HFFc6 (cell line): Measurements from ENCODE around the gene PPDPF. TPM values are rescaled to one million over a fixed set of nuclear protein-coding genes. Genes with fewer than 3 reads are reported as not detected.

Experiments
- DNase-seq: peaks from one replicate; pipeline ENCODE4 v3.0.0-alpha.2; 2018
- H3K27ac Mint-ChIP-seq: 2 replicates; pipeline ENCODE4 v1.8.0; 2020; ENCODE audit warnings: mild to moderate bottlenecking, mixed read lengths
- H3K27me3 Mint-ChIP-seq: 2 replicates; pipeline ENCODE4 v1.8.0; 2021; ENCODE audit warnings: mild to moderate bottlenecking, moderate library complexity, mixed read lengths; ENCODE audit not compliant: insufficient read depth
- H3K36me3 Mint-ChIP-seq: 2 replicates; pipeline ENCODE4 v1.8.0; 2021; ENCODE audit warnings: low read depth, mixed read lengths
- H3K4me1 Mint-ChIP-seq: 2 replicates; pipeline ENCODE4 v1.8.0; 2020; ENCODE audit warnings: low read depth, mixed read lengths
- H3K4me3 Mint-ChIP-seq: 2 replicates; pipeline ENCODE4 v1.8.0; 2020; ENCODE audit warnings: mild to moderate bottlenecking, moderate library complexity, mixed read lengths
- H3K9me3 Mint-ChIP-seq: 2 replicates; pipeline ENCODE4 v1.8.0; 2020; ENCODE audit warnings: mild to moderate bottlenecking, mixed read lengths
- total RNA-seq, 6 experiments: library from RNA; stranded (reverse); fragmentation: NEBNext Ultra II Directional; extraction: Animal tissue kit (Norgen Biotek cat#: 25700); gene quantifications; 2 replicates in 1 of 6; 3 replicates in 5 of 6; pipeline ENCODE4 v1.2.3, GENCODE V29; 2021
- TF ChIP-seq, protein P1 (sequence below): fragments of 200-600 bp; sonication (generic); IDR thresholded peaks from 2 replicates; pipeline ENCODE4 v1.5.0; 2021; ENCODE audit warnings: antibody characterized with exemption, mild to moderate bottlenecking

The PPDPF gene
- total RNA-seq, 6 experiments from 2014 or later: 388 to 518 (median 443) TPM

- no peak for DNase-seq
- no peaks in the 10 kb centered on the region for H3K36me3 Mint-ChIP-seq
- TF ChIP-seq, protein P1, sequence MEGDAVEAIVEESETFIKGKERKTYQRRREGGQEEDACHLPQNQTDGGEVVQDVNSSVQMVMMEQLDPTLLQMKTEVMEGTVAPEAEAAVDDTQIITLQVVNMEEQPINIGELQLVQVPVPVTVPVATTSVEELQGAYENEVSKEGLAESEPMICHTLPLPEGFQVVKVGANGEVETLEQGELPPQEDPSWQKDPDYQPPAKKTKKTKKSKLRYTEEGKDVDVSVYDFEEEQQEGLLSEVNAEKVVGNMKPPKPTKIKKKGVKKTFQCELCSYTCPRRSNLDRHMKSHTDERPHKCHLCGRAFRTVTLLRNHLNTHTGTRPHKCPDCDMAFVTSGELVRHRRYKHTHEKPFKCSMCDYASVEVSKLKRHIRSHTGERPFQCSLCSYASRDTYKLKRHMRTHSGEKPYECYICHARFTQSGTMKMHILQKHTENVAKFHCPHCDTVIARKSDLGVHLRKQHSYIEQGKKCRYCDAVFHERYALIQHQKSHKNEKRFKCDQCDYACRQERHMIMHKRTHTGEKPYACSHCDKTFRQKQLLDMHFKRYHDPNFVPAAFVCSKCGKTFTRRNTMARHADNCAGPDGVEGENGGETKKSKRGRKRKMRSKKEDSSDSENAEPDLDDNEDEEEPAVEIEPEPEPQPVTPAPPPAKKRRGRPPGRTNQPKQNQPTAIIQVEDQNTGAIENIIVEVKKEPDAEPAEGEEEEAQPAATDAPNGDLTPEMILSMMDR: no peak
- H3K27ac Mint-ChIP-seq: no peak overlapping the region
- no peaks in the 10 kb centered on the region for H3K9me3 Mint-ChIP-seq
- H3K4me3 Mint-ChIP-seq: no peak overlapping the region
- no peaks in the 10 kb centered on the region for H3K27me3 Mint-ChIP-seq
- H3K4me1 Mint-ChIP-seq: peaks cover 5% of the 10 kb centered on the region; the same call in 1 of the 2 replicates
Observed at GRCh38 chr20:63536241-63536977, 15.8 kb downstream of the PPDPF start.

GRCh38 chr20:63536997-63537524 is 16.5 kb downstream of the PPDPF start, which contains the start of gene PTK6:
Gene PTK6 (minus strand): TSS chr20:63537376. CDS start chr20:63537314, 62 bp downstream.
- Mint-ChIP-seq H3K4me3 (peak within 1 kb of the TSS; percentile 58; the same call in 1 of the 2 replicates), H3K36me3 (no peaks in the 10 kb centered on the region), H3K4me1 (peaks cover 5% of the 10 kb centered on the region; the same call in 1 of the 2 replicates), H3K9me3 (no peaks in the 10 kb centered on the region), H3K27me3 (no peaks in the 10 kb centered on the region), H3K27ac (peak within 1 kb of the TSS; percentile 65)
- DNase-seq: no peak
- TF ChIP-seq, protein P1: no peak

- no peaks in the 10 kb centered on the region for H3K9me3 Mint-ChIP-seq
- H3K27me3 Mint-ChIP-seq: no peaks in the 10 kb centered on the region
- peak overlapping the region; percentile 65 for H3K27ac Mint-ChIP-seq
- DNase-seq: peak; percentile 93
- H3K4me1 Mint-ChIP-seq: peaks cover 5% of the 10 kb centered on the region; the same call in 1 of the 2 replicates
- peak overlapping the region; percentile 58; the same call in 1 of the 2 replicates for H3K4me3 Mint-ChIP-seq
- TF ChIP-seq, protein P1: peak; percentile 99
- H3K36me3 Mint-ChIP-seq: no peaks in the 10 kb centered on the region
Observed at GRCh38 chr20:63537525-63538203, 17.1 kb downstream of the PPDPF start.

DNA sequence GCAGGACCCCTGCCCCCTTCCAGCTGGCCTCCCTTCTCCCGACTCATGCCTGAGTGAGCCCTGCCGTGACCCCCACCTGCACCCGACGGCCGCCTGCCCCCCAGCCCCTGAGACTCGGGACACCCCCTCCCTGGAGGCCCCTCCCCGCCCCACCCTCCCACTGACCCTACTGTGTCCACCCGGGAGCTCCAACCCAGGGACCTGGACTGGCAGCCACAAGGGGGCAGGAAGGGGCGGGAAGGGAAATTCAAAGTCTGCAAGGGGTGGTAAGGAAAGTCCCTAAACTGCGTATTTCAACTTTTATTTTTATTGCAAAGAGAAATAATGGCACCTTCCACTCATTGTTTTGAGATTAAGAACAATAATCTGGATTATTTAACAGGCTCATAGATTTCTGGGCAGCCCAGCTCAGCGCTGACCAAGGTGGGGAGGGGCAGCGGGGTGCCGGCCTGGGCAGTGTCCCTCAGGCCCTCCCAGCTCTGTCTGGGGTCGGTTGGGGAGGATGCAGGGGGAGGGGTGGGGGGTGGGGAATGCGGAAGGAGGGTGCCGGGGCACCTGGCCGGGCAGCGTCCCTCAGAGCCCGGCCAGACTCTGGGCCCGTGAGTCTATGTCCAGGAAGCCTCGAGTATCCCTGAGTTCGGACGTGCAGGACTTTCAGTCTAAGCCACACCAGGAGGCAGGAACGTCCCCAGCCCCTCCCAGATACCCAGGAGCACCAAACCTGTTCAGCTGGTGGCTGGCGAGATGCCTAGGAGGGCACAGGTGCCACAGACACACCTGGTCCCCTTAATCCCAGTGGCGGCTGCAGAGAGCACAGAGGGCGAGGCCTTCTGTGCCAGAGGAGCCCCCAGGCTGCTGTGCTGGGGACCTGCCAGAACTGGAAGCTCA is 17.9 kb downstream of the PPDPF start:
- H3K27me3 Mint-ChIP-seq: peaks cover 2% of the 10 kb centered on the region; the same call in 1 of the 2 replicates
- H3K36me3 Mint-ChIP-seq: no peaks in the 10 kb centered on the region
- no peak for DNase-seq
- no peak overlapping the region for H3K27ac Mint-ChIP-seq
- TF ChIP-seq, protein P1: peak; percentile 73
- no peaks in the 10 kb centered on the region for H3K9me3 Mint-ChIP-seq
- peaks cover 5% of the 10 kb centered on the region; the same call in 1 of the 2 replicates for H3K4me1 Mint-ChIP-seq
- H3K4me3 Mint-ChIP-seq: peak overlapping the region; percentile 58; the same call in 1 of the 2 replicates

GRCh38 chr20:63539092-63539430 is 18.5 kb downstream of the PPDPF start:
- no peaks in the 10 kb centered on the region for H3K36me3 Mint-ChIP-seq
- TF ChIP-seq, protein P1: no peak
- H3K9me3 Mint-ChIP-seq: no peaks in the 10 kb centered on the region
- H3K27me3 Mint-ChIP-seq: peaks cover 2% of the 10 kb centered on the region; the same call in 1 of the 2 replicates
- no peak overlapping the region for H3K4me3 Mint-ChIP-seq
- no peak for DNase-seq
- H3K27ac Mint-ChIP-seq: no peak overlapping the region
- peaks cover 5% of the 10 kb centered on the region; the same call in 1 of the 2 replicates for H3K4me1 Mint-ChIP-seq
